Right lobe of liver (tissue), 4 donors: Measurements from ENCODE around the gene PRKN.

Experiments
- POLR2A ChIP-seq: fragments of 450-650 bp; IDR thresholded peaks from one replicate; pipeline ENCODE4 v1.6.1; 2017; ENCODE audit warnings: antibody characterized with exemption, mild to moderate bottlenecking
- TF ChIP-seq, protein P1 (sequence below), 4 donors: fragments of 200-600 bp in 3 of 4; fragments of 450-650 bp in 1 of 4; IDR thresholded peaks; one replicate each; pipeline versions ENCODE4 v1.5.1 to v1.8.0; 2016 to 2022; ENCODE audit warnings: antibody characterized with exemption in 4 of 4, mild to moderate bottlenecking in 2 of 4
- donor health status: DM: no; HTN: no; CAD: no.
- donor health status: DM: no; HTN: no; CAD: no.
- donor health status: DM: no; HTN: yes; CAD: no.

DNA sequence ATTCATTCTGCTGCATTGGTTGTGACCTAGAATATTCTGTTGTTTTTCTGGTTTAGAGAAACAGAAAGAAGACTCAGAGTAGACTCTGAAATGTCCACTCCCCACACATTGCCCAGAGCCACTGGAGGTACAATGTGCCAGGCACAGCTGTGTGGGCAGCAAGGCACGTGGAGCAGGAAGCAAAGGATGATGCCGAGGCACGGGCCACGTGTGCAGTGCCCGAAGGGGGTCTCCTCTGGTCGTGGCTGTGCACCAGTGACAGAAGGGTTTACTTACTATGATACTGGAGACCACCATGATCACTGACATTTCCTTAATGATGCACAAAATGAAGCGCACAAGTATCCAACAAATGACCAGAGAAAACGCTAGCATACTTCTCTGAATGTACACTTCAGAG is 488.9 kb downstream of the PRKN start:
- TF ChIP-seq, protein P1, sequence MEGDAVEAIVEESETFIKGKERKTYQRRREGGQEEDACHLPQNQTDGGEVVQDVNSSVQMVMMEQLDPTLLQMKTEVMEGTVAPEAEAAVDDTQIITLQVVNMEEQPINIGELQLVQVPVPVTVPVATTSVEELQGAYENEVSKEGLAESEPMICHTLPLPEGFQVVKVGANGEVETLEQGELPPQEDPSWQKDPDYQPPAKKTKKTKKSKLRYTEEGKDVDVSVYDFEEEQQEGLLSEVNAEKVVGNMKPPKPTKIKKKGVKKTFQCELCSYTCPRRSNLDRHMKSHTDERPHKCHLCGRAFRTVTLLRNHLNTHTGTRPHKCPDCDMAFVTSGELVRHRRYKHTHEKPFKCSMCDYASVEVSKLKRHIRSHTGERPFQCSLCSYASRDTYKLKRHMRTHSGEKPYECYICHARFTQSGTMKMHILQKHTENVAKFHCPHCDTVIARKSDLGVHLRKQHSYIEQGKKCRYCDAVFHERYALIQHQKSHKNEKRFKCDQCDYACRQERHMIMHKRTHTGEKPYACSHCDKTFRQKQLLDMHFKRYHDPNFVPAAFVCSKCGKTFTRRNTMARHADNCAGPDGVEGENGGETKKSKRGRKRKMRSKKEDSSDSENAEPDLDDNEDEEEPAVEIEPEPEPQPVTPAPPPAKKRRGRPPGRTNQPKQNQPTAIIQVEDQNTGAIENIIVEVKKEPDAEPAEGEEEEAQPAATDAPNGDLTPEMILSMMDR (IDR thresholded peaks at IDR 0.05), result no peak
- no peak for TF ChIP-seq POLR2A
